Right lobe of liver (tissue), 4 donors: ENCODE results near the gene TFF2.

Experiments used
- CTCF ChIP-seq, 4 donors: fragments of 200-600 bp in 3 of 4; fragments of 450-650 bp in 1 of 4; IDR thresholded peaks; one replicate each; pipeline versions ENCODE4 v1.5.1 to v1.8.0; 2016 to 2022; ENCODE audit warnings: antibody characterized with exemption in 4 of 4, mild to moderate bottlenecking in 2 of 4
- POLR2A ChIP-seq: fragments of 450-650 bp; IDR thresholded peaks from one replicate; pipeline ENCODE4 v1.6.1; 2017; ENCODE audit warnings: antibody characterized with exemption, mild to moderate bottlenecking
- donor health status: DM: no; HTN: no; CAD: no.
- donor health status: DM: no; HTN: no; CAD: no.
- donor health status: DM: no; HTN: yes; CAD: no.

GRCh38 chr21:42389449-42389835 is 38.6 kb upstream of the TFF2 start:
- TF ChIP-seq POLR2A (no peak), CTCF (IDR thresholded peaks at IDR 0.05) (no peak)
